ENCODE measurements around the gene TEX54.

DNA sequence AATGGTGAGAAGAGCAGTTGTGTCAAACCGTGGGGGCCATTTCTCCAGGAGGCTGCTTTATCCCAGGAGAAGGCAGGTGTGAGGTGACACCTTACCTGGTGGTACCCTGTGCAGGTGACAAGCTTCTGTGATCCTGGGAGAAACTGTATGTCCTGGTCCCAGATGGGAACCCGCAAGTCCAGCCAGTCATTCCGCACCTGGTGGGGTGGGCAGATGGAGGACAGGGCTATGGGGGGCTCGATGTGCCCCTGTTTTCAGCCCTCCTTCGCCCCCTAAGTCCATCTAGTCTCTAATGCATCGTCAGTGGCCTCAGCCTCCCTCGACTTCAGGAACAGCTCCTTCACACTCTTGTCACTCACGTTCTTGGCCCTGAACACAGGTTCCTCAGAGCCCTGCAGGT lies 2.7 kb upstream of the TEX54 start:
- no peak for TF ChIP-seq POLR2A (IDR thresholded peaks at IDR 0.05)
- TF ChIP-seq, protein P1, sequence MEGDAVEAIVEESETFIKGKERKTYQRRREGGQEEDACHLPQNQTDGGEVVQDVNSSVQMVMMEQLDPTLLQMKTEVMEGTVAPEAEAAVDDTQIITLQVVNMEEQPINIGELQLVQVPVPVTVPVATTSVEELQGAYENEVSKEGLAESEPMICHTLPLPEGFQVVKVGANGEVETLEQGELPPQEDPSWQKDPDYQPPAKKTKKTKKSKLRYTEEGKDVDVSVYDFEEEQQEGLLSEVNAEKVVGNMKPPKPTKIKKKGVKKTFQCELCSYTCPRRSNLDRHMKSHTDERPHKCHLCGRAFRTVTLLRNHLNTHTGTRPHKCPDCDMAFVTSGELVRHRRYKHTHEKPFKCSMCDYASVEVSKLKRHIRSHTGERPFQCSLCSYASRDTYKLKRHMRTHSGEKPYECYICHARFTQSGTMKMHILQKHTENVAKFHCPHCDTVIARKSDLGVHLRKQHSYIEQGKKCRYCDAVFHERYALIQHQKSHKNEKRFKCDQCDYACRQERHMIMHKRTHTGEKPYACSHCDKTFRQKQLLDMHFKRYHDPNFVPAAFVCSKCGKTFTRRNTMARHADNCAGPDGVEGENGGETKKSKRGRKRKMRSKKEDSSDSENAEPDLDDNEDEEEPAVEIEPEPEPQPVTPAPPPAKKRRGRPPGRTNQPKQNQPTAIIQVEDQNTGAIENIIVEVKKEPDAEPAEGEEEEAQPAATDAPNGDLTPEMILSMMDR (IDR thresholded peaks at IDR 0.05): no peak

Data from esophagus squamous epithelium (tissue), 4 donors.